ENCODE results near the gene TMEM214. TPM values are rescaled to one million over a fixed set of nuclear protein-coding genes. Genes with fewer than 3 reads are reported as not detected.

TMEM214 gene
- polyA plus RNA-seq, 1 donor from 2014 or later = 10.3 TPM

DNA sequence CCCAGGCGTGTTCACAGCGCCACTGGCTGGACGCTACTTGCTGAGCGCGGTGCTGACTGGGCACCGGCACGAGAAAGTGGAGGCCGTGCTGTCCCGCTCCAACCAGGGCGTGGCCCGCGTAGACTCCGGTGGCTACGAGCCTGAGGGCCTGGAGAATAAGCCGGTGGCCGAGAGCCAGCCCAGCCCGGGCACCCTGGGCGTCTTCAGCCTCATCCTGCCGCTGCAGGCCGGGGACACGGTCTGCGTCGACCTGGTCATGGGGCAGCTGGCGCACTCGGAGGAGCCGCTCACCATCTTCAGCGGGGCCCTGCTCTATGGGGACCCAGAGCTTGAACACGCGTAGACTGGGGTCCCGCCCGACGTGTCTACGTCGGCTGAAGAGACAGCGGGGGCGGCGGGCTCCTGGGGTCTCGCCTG, 52.9 kb downstream of the TMEM214 start:
- no peak for TF ChIP-seq POLR2AphosphoS5 (IDR thresholded peaks at IDR 0.05)
- TF ChIP-seq RAD21 (conservative IDR thresholded peaks at IDR 0.05) = peak; percentile 13
- H3K27ac ChIP-seq (ENCODE audit: low read length) = peak overlapping the region; percentile 72

DNA sequence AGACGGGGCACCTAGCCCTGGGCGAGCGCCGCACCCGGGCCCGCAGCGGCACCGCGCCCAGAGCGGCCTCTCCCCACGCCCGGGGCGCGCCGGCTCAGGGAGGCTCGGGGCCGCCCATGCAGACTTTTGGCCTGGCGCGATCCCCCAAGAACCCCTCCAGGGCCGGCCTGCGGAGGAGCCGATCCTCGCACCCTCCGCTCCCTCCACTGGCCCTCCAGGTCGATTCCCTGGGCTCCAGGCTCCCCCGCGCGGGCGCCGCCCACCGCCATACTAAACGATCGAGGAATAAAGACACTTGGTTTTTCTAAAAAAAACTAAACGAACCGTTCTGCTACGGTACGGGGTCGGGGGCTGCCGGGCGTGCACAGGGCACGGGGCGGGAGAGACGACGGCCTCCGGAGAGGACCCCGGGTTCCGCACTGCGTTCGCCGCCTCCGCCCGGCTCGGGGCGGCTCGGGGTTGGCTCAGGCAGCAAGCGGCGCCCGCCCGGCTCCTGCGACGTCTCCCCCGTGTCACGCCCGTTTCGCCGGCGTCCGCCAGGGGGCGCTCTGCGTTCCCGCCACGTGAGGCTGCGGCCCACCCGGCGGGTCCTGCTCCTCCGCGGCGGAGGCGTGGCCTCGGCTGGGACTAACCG, 53.4 kb downstream of the TMEM214 start:
- Histone ChIP-seq H3K27me3 (ENCODE audit: insufficient read depth, low read depth, low read length) (peaks cover 10% of the 10 kb centered on the region), H3K27ac (ENCODE audit: low read length) (peak overlapping the region; percentile 72), H4K20me1 (ENCODE audit: insufficient read depth) (no peaks in the 10 kb centered on the region), H3K4me3 (ENCODE audit: low read length) (peak overlapping the region; percentile 80), H3K9ac (ENCODE audit: low read length) (peak overlapping the region; percentile 83), H3K79me2 (replicated peaks; ENCODE audit: insufficient read depth, low read length) (no peaks in the 10 kb centered on the region), H3K4me2 (ENCODE audit: low read length) (peak overlapping the region; percentile 14), H3K9me2 (ENCODE audit: insufficient read depth, low read length) (no peaks in the 10 kb centered on the region), H3K36me3 (ENCODE audit: insufficient read depth, low read length) (no peaks in the 10 kb centered on the region), H3F3A (ENCODE audit: insufficient read depth, low read length, poor library complexity, severe bottlenecking) (no peaks in the 10 kb centered on the region), H2AFZ (ENCODE audit: low read depth, low read length) (peak overlapping the region; percentile 56), H3K9me3 (ENCODE audit: low read length) (no peaks in the 10 kb centered on the region)
- TF ChIP-seq, protein P1, sequence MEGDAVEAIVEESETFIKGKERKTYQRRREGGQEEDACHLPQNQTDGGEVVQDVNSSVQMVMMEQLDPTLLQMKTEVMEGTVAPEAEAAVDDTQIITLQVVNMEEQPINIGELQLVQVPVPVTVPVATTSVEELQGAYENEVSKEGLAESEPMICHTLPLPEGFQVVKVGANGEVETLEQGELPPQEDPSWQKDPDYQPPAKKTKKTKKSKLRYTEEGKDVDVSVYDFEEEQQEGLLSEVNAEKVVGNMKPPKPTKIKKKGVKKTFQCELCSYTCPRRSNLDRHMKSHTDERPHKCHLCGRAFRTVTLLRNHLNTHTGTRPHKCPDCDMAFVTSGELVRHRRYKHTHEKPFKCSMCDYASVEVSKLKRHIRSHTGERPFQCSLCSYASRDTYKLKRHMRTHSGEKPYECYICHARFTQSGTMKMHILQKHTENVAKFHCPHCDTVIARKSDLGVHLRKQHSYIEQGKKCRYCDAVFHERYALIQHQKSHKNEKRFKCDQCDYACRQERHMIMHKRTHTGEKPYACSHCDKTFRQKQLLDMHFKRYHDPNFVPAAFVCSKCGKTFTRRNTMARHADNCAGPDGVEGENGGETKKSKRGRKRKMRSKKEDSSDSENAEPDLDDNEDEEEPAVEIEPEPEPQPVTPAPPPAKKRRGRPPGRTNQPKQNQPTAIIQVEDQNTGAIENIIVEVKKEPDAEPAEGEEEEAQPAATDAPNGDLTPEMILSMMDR (IDR thresholded peaks at IDR 0.05; ENCODE audit: poor library complexity, severe bottlenecking) = peak; percentile 91
- TF ChIP-seq, protein P2, sequence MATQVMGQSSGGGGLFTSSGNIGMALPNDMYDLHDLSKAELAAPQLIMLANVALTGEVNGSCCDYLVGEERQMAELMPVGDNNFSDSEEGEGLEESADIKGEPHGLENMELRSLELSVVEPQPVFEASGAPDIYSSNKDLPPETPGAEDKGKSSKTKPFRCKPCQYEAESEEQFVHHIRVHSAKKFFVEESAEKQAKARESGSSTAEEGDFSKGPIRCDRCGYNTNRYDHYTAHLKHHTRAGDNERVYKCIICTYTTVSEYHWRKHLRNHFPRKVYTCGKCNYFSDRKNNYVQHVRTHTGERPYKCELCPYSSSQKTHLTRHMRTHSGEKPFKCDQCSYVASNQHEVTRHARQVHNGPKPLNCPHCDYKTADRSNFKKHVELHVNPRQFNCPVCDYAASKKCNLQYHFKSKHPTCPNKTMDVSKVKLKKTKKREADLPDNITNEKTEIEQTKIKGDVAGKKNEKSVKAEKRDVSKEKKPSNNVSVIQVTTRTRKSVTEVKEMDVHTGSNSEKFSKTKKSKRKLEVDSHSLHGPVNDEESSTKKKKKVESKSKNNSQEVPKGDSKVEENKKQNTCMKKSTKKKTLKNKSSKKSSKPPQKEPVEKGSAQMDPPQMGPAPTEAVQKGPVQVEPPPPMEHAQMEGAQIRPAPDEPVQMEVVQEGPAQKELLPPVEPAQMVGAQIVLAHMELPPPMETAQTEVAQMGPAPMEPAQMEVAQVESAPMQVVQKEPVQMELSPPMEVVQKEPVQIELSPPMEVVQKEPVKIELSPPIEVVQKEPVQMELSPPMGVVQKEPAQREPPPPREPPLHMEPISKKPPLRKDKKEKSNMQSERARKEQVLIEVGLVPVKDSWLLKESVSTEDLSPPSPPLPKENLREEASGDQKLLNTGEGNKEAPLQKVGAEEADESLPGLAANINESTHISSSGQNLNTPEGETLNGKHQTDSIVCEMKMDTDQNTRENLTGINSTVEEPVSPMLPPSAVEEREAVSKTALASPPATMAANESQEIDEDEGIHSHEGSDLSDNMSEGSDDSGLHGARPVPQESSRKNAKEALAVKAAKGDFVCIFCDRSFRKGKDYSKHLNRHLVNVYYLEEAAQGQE (IDR thresholded peaks at IDR 0.05; ENCODE audit: borderline replicate concordance) = peak; percentile 52
- TF ChIP-seq MXI1 (conservative IDR thresholded peaks at IDR 0.05; ENCODE audit: poor library complexity, severe bottlenecking) (peak; percentile 75), RAD21 (conservative IDR thresholded peaks at IDR 0.05) (peak; percentile 69), EP300 (conservative IDR thresholded peaks at IDR 0.05; ENCODE audit: poor library complexity, severe bottlenecking) (peak; percentile 45), SMC3 (conservative IDR thresholded peaks at IDR 0.05; ENCODE audit: poor library complexity) (peak; percentile 77), TAF1 (IDR thresholded peaks at IDR 0.05; ENCODE audit: low read depth) (no peak), EZH2 (IDR thresholded peaks at IDR 0.05; ENCODE audit: borderline replicate concordance, insufficient read depth, low read length, poor library complexity, severe bottlenecking) (no peak), POLR2AphosphoS5 (IDR thresholded peaks at IDR 0.05) (peak; percentile 85)

More for the DNA sequence above, 52.9 kb downstream of the TMEM214 start:
- Histone ChIP-seq H3K4me2 (ENCODE audit: low read length) (peak overlapping the region; percentile 59), H3K9ac (ENCODE audit: low read length) (peak overlapping the region; percentile 83), H3K9me3 (ENCODE audit: low read length) (no peaks in the 10 kb centered on the region), H3K27me3 (ENCODE audit: insufficient read depth, low read depth, low read length) (peaks cover 10% of the 10 kb centered on the region), H3K79me2 (replicated peaks; ENCODE audit: insufficient read depth, low read length) (no peaks in the 10 kb centered on the region), H3K4me3 (ENCODE audit: low read length) (peak overlapping the region; percentile 80), H3K36me3 (ENCODE audit: insufficient read depth, low read length) (no peaks in the 10 kb centered on the region), H2AFZ (ENCODE audit: low read depth, low read length) (peak overlapping the region; percentile 56), H4K20me1 (ENCODE audit: insufficient read depth) (no peaks in the 10 kb centered on the region), H3K9me2 (ENCODE audit: insufficient read depth, low read length) (no peaks in the 10 kb centered on the region), H3F3A (ENCODE audit: insufficient read depth, low read length, poor library complexity, severe bottlenecking) (no peaks in the 10 kb centered on the region)
